ENCODE data around the gene ADGRL3.
"Not testable (repeated sequence)": the region's sequence is repeated elsewhere in the genome, so short reads cannot be mapped to it uniquely, and the experiment has no call there.

Gene ADGRL3

DNA sequence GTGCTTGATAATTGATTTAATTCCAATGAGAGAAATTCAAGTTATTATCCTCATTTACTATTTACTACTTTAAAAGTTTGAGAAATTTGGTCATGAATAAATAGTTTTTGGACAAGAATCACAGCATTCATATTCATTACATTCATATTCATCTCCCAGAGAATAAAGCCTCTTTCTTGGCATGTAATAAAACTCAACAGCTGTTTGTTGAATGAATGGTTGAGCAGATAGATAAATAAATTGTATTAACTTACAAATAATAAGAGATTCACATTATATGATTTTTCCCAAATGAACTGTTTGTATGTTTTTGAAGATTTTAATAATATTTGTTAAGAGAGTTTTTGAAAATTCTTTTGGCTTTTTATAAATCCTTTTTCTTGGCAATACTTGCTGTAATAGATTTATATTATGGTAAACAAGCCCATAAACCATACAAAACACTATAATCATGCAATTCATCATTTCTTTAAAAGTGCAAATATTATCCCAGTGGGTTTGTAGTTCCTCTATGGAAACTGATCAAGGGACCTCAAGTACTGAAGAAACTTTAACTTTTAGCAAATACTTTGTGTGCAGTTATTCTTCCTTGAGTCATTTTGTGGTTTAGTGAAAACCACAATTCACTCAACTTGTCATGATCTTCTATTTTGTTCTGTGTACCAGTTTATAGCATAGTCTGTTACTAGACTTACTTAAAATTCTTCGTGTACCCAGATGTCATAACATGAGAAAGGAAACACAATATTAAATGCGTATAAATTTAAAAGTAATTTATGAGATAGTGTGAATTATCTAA lies 371.8 kb downstream of the ADGRL3 start:
- no peak for DNase-seq

DNA sequence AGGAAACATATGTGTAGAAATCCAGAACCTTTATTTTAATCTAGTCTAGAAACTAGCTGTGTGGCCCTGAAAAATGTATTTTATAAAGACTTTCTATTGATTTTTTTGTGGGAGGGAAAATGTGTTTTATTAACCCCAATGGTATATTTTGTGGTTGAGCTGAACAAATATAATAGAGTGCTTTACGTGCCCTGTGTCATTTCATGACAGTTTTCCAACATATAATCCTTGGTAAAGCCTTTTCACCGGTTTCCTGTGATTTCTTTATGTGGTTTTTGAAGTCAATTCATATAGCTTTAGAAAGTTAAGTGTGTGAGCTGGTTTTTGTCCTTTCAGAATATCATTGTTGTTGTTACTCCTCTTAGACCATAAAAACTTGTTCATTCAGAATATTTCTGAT lies 375.7 kb downstream of the ADGRL3 start:
- no peak for DNase-seq

DNA sequence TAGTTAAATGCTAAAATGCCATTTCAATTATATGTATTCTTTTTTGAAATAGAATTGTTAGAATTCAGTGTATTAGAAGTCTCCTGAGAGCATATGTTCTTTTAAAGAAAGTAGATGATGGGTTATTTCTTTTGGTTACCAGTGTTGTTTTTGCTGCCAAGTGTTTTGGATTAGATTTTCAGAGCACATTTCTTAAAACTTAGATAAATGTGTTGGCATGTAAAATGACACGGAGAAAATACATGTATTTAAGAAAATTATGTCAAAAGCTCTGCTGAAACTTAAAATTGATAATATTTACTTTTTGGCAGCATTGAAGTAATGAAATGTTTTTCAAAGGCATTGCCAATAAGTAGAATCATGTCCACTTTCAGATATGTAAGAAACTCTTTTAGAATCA lies 379.7 kb downstream of the ADGRL3 start:
- DNase-seq, result no peak

DNA sequence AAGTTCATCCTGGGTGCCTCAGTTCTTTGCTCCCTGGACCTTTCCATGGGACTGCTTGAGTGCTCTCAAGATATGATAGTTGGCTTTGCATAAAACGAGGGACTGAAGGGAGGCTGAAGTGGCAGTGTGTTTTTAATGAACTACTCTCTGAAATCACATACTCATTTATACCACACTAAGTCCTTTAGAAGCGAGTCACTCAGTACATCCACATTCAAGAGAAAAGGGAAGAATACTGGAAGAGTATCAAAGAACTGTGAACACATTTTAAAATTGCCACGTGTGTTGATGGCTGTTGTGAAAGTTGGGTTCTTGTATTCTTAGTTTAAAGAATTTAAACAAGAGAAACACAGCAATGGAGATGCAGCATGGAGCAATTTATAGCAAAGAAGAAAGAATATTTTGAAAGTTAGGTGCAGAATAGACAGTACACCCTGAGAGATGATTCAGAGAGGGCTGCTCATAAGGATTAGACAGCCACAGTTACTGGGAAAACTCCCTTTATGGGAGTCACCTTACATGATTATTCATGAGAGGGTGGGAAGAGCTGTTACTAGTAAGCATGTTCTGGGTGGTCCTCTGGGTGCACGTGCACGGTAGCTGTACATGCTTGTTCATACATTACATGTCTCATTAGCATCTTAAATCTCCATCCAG lies 380.7 kb downstream of the ADGRL3 start:
- no peak for DNase-seq

DNA sequence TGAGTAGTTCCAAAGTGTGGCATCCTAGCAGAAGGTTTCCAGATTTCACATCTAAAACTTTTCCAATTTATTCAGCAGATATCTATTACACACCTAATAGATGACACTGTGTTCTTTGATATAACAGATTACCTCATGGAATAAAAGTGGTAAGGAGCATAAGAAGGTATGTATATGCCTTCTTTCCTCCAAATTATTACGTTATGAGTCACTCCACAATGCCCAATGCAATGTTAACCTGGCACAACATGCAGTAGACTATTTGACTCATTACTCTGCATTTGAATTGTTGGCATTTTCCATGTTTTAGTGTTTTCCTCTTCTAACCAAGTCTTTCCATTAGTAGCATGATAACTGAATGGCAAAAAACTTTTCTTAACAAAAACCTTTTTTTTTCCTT lies 383.6 kb downstream of the ADGRL3 start:
- no peak for DNase-seq

DNA sequence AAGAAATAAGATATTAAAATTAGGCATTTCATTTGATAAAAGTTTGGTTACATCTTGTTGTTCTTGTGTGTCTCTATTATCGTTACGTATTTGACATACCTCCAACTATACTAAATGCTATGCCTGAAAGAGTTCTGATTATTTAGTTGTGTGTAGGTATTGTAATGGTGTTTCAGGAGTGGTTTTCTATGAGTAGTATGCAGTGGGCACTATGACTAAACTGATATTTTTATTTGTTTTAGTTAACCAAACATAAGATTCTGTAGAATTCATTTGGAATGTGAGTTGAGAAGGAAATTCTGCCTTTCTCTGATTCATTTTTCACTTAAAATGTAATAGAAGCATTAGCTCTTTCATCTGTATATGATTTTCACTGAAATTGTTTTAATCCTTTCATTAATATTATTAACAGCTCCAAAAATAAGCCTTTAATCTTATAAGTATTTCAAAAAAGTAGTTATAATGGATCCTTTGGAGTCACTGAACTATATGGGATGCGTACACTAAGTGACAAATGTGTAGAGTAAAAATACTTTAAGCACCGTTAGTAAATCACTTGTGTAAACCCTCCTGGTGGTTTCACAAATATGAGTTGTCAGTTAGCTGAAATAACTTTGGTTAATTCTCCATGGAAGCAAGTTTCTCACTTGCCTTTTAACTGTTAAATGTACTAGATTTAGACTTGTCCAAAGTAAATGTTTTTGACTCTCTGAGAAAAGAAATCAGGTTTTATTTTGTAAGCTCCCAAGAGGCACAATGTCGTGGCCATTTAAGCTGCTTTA lies 388.7 kb downstream of the ADGRL3 start:
- DNase-seq, result no peak

DNA sequence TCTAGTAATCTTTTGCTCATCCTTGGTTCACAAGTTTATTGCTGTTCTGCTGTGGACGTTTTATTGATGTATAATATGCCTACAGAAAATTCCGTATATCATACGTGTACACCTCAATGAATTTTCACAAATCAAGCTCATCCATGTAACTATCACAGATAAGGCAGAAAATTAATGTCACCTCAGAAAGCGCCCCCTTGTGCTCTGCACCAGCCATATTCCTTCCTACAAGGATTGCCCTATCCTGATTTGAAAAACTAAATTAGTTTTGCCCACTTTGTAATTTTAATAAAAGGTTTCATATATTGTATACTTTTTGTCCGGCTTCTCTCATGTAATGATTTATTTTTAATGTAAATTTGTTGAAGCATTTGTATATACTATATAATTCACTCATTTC lies 390.8 kb downstream of the ADGRL3 start:
- DNase-seq, result no peak

DNA sequence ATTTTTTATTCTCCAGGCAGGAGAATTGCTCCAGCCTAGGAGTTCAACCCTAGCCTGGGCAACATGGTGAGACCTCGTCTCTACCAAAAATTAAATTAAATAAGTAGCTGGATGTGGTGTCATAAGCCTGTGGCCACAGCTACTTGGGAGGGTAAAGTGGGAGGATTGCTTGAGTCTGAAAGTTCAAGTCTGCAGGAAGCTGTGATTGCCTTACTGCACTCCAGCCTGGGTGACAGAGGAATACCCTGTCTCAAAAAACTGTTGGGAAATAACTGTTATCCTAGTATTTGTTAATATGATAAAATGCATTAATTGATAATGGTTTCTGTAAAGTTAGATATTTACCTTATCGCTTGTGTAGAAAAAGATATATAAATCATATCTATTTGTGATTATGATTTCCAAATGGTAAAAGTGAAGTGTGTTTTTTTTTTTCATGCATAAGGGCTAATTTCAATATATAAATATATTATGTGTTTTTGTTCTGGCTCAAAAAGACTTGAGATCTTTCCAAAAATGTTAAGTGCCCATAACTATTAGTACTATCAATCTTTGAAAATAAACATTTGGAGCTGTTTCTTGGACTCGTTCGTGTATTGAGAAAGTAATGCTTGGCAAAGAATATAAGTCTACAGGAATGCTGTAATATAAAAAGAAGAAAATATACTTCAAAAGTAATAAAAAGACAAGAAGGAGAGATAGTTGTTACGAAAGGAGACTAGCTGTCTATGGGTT lies 396.6 kb downstream of the ADGRL3 start:
- DNase-seq, result no peak

DNA sequence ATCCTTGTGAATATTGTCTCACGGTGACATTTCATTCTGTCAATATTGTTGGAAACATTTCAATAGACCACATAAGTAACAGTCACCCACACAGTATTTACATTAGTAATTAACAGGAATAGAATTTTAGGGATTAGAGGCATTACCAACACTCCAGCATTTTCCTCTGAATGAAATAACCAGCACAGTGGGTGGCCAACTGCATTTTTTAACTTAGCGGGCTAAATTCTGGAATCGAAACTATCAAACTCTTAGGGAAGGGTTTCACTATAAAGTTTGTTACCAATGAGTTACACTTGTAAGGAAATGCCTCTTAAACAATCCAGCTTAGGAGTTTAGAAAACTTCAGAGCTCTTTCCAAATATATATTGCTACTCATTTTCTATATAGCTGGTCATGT lies 403.0 kb downstream of the ADGRL3 start:
- DNase-seq, result no peak

DNA sequence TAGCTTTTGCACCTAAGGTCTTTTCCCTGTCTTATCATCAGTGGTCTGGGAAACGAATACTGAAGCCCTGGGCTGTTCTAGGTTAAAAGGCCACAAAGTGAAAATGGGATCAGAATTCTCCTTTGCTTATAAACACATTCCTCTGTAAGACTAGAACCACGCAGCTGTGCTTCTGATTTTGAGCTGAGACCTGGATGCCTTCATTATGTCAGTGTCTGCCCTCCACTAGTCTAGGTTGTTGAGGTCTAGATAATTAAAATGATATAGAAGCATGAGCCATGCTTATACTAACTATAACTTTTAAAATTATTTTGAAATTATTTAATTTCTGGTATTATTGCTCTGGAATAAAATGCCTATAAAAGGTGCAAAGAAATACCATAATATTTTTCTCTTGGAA lies 403.9 kb downstream of the ADGRL3 start:
- no peak for DNase-seq

DNA sequence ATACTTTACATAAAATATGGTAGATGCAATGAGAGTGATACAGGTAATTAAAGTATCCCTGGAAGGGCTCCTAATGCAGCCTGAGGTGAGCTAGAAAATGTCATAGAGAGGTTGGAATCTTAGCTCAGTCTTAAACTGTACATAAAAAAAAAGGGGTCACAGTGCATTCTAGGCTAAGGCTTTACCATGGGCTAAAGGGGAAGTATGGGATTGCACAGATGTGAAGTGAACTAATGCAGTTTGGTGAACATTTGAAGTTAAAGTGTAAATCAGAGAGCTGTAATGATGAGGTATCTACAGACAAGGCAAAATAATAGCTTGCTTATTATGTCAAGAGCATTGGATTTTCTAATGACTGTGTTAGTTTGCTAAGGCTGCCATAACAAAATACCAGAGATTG lies 405.9 kb downstream of the ADGRL3 start:
- DNase-seq, result no peak

DNA sequence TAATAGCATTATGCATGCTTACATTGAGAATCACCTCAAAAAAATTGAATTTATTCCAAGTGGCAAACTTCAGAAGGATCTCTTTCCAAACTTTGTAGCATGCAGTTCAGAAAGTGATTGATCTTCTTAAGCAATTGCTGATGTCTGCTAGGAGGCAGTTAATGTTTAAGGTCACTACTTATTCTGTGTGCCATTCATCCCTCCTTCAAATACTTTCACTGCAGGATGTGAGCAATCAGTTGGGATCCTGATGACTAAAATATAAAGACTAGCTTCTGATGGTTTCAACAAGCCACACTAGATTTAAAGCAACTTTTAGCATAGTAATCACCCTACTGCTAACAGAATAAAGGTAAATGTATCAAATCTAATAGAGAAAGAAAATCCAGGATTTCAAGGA lies 414.1 kb downstream of the ADGRL3 start:
- no peak for DNase-seq

DNA sequence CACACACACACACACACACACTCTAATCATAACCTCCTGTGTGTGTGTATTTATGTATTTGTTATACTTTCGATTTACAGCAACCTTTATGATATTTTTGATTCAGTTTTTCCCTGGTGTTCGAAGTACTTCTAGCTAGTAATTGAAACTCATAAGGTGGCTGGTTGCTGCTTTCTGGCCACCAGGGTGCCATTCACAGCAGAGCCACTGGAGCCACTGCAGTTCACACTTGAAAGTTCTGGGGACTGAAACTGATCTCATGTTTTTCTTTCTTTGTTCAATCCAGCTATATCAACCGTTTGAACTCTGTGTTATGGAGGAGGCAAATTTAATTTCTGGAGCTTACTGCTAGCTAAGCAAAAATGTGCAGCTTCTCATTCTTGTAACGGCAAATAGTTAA lies 419.4 kb downstream of the ADGRL3 start:
- no peak for DNase-seq

DNA sequence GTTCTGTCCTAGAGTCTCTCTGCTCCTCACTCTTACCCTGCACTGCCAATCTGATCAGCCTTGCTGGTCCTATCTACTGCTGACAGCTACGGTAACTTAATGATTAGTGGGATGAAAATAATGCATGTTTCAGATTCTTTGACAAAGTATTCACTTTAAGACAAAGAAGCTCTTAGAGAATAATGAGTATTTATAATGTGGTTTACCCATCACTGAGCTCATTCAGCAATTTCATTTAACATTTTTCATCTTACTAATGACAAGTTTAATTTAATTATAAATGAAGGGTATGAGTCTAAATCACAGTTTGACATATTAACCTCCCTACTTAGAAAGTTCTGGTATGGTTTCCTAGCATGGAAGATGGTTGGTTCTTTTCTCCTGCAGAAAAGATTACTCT lies 428.2 kb downstream of the ADGRL3 start:
- no peak for DNase-seq

DNA sequence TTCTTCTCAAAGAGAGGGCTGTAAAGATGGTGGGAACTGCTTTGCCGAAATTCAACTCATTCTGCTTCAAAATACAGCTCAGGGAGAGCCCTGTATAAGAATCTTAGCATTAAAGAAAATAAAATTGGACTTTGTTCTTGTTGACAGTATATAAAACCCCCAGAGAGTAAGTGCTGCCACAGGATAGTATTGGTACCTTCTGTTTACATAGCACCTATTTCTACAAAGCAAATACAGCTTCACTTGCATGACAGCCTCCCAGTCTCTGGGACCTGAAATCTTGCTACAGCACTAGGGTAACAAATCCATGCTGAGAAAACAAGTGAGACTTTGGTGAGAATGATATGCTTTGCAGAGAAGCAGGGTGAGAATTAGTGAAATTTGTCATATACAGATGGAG lies 428.6 kb downstream of the ADGRL3 start:
- DNase-seq, result no peak

DNA sequence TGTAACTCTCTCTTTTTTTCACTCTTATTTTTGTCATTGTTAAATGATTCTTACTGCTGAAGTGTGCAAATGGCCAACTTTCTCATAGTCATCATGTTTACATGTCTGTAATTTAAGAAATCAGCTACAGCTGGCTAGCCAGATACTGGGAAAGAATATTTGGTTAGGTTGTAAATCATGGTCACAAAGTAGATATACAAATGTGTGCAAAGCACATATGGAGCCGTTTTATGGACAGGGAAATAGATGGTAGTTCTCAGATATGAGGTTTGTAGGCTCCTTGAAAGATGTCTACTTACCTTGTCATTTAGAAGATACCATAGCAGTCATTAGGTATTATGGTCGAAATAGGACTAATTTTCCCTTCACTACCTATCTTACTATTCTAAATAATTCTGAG lies 430.4 kb downstream of the ADGRL3 start:
- DNase-seq, result no peak

DNA sequence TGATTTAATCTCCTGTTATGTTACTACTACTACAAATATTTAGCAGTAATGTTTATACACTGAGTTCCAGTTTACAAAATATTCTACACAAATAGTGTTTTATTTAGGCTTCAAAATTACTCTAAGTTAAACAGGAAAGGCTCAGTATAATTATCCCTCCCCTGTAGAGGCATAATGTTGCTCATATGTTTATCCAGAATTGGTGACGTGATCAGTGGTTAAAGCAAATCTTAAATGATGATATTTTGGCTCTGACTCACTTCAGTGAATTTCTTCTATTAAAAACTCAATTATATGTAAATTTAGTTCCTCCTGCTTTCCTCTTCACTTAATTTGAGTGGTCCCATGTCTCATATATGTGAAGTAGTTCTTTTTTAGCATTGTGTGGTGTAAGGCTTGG lies 438.5 kb downstream of the ADGRL3 start:
- no peak for DNase-seq

DNA sequence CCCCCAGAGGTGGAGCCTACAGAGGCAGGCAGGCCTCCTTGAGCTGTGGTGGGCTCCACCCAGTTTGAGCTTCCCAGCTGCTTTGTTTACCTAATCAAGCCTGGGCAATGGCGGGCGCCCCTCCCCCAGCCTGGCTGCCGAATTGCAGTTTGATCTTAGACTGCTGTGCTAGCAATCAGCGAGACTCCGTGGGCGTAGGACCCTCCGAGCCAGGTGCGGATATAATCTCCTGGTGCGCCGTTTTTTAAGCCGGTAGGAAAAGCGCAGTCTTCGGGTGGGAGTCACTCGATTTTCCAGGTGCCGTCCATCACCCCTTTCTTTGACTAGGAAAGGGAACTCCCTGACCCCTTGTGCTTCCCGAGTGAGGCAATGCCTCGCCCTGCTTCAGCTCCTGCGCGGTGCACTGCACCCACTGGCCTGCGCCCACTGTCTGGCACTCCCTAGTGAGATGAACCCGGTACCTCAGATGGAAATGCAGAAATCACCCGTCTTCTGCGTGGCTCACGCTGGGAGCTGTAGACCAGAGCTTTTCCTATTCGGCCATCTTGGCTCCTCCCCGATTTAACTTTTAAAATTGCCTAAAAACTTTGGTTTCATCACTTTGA lies 446.7 kb downstream of the ADGRL3 start:
- DNase-seq, result not testable (repeated sequence)

DNA sequence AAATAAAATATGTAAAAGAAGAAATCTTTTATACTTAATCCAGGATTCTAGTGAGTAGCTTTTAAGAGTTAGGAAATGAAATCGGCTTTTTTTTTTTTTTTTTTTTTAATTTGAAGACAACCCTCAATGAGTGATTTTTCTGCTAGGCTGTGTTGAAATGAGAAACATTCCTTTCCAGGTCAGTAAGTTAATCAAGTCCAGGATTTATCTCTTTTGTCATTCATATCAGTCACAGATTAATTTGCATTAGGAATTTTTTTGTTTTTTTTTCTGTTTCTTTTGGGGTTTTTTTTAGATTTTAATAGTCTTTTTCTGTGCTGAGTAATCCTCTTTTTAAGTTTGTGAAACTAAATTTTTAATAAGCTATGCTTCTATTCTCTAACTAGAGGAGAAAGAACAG lies 448.1 kb downstream of the ADGRL3 start:
- no peak for DNase-seq

DNA sequence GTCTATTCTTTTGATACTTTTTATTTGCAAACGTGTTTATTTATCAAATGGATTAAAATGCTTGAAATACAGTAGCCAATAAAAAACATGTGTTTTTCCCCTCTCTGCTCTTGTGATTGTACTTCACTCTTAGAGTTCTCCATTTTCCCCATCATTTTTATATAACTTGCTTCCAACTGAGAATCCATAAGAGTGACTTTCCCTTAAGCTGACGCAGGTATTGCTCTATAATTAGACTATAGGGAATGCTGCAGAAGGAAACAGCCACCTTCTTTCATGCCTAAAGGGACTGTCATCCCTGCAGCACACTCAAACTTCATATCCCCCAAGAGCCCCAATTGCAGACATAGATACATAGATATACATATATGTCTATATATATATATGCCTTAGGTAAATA lies 456.9 kb downstream of the ADGRL3 start:
- DNase-seq, result no peak

DNA sequence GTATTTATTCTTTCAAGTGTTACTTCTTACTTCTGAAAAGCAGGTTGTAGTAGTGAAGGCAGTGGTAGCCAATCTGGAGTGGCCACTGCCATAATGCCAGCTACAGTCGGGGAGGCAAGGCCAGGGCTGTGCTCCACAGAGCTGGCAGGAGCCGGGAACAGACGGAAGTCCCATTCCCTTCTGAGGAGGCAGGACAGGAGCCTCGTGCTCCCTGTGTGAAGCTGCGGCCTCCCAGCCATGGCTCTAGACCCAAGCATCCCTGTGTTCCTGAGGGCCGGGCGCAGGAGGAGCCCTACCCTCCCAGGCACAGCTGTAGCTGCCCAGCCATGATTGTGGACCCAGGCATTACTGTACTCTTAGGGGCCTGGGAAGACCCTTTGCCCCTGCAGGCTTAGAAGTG lies 461.8 kb downstream of the ADGRL3 start:
- DNase-seq, result no peak

DNA sequence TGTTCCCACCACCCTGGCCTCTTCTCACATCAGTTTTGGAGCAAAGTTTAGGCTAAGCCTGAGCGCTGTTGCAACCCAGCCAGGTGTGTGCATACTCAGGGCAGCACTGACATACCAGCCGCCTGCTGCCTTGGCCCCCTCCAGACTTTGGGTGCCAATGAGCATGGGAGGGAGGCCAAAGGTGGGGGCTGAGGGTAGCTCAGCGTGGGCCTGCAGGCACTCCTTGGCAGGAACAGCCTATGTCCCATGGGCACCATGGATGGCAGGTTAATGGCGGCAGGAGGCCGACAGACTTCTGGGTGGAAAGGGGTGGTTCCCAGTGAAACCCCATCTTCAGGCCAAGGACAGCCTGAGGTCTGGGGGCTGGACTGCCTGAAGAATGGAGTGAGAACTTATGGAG lies 462.2 kb downstream of the ADGRL3 start:
- DNase-seq, result no peak

DNA sequence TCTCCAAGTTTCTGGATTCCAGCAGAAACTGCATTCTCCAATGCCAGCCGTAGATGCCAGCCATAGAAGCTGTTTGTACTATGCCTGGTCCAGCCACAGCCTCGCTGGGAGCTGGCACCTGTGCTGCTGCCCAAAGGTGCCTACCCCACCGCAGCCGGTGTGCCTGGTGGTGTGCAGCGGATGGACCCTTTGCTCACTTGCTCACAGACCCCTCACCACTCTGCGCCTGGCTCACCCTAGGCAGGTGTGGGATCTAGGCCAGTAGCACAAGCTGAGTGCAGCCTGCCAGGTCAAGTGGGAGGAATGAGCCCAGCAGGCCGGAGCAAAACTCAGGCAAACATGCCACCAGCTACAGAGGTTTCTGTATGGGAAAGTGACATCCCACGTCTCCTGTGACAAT lies 463.2 kb downstream of the ADGRL3 start:
- no peak for DNase-seq
